Measurements from ENCODE around the gene SLC1A3. TPM values are rescaled to one million over a fixed set of nuclear protein-coding genes. Genes with fewer than 3 reads are reported as not detected.
A peak's percentile ranks its signal among the peaks of the same experiment; 100 is the strongest.

SLC1A3 gene
- total and polyA plus RNA-seq, 10 of the 15 experiments (the other 5 are each of a cell fraction or from before 2014, with no cell fraction given), result 0.23 to 4.4 (median 3.3) TPM

DNA sequence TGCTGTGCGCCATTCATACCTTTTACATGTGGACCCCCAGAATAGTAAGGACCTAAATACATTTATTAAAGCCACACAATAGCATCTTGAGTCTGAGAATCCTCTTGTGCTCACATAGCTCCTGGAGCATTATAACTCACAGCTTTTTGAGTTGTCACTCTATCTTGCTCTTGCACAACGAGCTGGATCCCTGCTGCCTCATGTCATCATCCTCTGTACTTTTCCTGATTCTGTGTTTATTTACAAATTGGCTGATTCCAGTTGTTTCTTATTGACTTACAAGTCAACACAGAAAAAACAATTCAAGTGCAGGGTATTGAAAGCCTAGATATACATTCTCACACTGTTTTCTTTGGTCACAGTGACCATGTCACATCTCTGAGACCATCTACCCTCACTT lies 112.9 kb downstream of the SLC1A3 start:
- no peak for DNase-seq (ENCODE audit: low read depth, low spot score)
- H3K9ac ChIP-seq (ENCODE audit: control insufficient read depth, insufficient read depth, low read length), result no peak overlapping the region
- TF ChIP-seq, protein P1, sequence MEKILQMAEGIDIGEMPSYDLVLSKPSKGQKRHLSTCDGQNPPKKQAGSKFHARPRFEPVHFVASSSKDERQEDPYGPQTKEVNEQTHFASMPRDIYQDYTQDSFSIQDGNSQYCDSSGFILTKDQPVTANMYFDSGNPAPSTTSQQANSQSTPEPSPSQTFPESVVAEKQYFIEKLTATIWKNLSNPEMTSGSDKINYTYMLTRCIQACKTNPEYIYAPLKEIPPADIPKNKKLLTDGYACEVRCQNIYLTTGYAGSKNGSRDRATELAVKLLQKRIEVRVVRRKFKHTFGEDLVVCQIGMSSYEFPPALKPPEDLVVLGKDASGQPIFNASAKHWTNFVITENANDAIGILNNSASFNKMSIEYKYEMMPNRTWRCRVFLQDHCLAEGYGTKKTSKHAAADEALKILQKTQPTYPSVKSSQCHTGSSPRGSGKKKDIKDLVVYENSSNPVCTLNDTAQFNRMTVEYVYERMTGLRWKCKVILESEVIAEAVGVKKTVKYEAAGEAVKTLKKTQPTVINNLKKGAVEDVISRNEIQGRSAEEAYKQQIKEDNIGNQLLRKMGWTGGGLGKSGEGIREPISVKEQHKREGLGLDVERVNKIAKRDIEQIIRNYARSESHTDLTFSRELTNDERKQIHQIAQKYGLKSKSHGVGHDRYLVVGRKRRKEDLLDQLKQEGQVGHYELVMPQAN (conservative IDR thresholded peaks at IDR 0.05), result no peak
- TF ChIP-seq RUNX3 (IDR thresholded peaks at IDR 0.05; ENCODE audit: low read length) (no peak), TCF3 (IDR thresholded peaks at IDR 0.05; ENCODE audit: borderline replicate concordance, insufficient read depth, low read depth, low read length) (no peak), EP300 (IDR thresholded peaks at IDR 0.05; ENCODE audit: borderline replicate concordance in 1 of 2, control insufficient read depth in 1 of 2, low read depth in 2 of 2, low read length in 2 of 2) (no peak), MTA2 (IDR thresholded peaks at IDR 0.05; ENCODE audit: low read depth) (no peak), KLF5 (IDR thresholded peaks at IDR 0.05; ENCODE audit: partially characterized antibody) (no peak), RAD21 (IDR thresholded peaks at IDR 0.05; ENCODE audit: insufficient read depth, low read depth, low read length) (no peak), ATF7 (IDR thresholded peaks at IDR 0.05; ENCODE audit: low read depth) (no peak), TCF7 (IDR thresholded peaks at IDR 0.05; ENCODE audit: borderline replicate concordance) (no peak), MXI1 (IDR thresholded peaks at IDR 0.05; ENCODE audit: low read depth, low read length) (no peak)
- TF ChIP-seq, protein P2, sequence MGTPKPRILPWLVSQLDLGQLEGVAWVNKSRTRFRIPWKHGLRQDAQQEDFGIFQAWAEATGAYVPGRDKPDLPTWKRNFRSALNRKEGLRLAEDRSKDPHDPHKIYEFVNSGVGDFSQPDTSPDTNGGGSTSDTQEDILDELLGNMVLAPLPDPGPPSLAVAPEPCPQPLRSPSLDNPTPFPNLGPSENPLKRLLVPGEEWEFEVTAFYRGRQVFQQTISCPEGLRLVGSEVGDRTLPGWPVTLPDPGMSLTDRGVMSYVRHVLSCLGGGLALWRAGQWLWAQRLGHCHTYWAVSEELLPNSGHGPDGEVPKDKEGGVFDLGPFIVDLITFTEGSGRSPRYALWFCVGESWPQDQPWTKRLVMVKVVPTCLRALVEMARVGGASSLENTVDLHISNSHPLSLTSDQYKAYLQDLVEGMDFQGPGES (IDR thresholded peaks at IDR 0.05), result no peak
- TF ChIP-seq, protein P3, sequence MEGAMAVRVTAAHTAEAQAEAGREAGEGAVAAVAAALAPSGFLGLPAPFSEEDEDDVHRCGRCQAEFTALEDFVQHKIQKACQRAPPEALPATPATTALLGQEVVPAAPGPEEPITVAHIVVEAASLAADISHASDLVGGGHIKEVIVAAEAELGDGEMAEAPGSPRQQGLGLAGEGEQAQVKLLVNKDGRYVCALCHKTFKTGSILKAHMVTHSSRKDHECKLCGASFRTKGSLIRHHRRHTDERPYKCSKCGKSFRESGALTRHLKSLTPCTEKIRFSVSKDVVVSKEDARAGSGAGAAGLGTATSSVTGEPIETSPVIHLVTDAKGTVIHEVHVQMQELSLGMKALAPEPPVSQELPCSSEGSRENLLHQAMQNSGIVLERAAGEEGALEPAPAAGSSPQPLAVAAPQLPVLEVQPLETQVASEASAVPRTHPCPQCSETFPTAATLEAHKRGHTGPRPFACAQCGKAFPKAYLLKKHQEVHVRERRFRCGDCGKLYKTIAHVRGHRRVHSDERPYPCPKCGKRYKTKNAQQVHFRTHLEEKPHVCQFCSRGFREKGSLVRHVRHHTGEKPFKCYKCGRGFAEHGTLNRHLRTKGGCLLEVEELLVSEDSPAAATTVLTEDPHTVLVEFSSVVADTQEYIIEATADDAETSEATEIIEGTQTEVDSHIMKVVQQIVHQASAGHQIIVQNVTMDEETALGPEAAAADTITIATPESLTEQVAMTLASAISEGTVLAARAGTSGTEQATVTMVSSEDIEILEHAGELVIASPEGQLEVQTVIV (IDR thresholded peaks at IDR 0.05; ENCODE audit: borderline replicate concordance, partially characterized antibody), result no peak
- H4K20me1 ChIP-seq (ENCODE audit: control insufficient read depth, insufficient read depth), result no peaks in the 10 kb centered on the region
- no peaks in the 10 kb centered on the region for H3K27me3 ChIP-seq (replicated peaks in 1 of 2; ENCODE audit: control insufficient read depth in 2 of 2, insufficient read depth in 2 of 2, low read length in 1 of 2)
- H3K27ac ChIP-seq (ENCODE audit: control insufficient read depth, insufficient read depth), result peak overlapping the region; percentile 96; the same call in 1 of the 2 replicates
- peaks cover 56% of the 10 kb centered on the region for H3K79me2 ChIP-seq (ENCODE audit: control insufficient read depth, insufficient read depth, low read length)
- peaks cover 45% of the 10 kb centered on the region for H3K4me1 ChIP-seq (ENCODE audit: control insufficient read depth, insufficient read depth, low read length)
- SMC1A ChIA-PET (ENCODE audit: uncharacterized antibody, unreplicated experiment), result interaction anchor here (1.8 to 9.4 kb wide), 6 partner anchors 10 to 30 kb away, joined by 5 to 176 read pairs (median 11); no protein-coding TSS in a partner anchor
- intact Hi-C loops (cut with micrococcal nuclease; ENCODE audit: unreplicated experiment) (no loop called here), in situ Hi-C loops (cut with MboI) (no loop called here)
- CTCF ChIA-PET, result interaction anchor here (1.4 to 8.4 kb wide), 11 partner anchors 8 to 156 kb away, joined by 3 to 202 read pairs (median 8); no protein-coding TSS in a partner anchor
- H2AFZ ChIP-seq (ENCODE audit: control insufficient read depth, low read depth, low read length), result no peak overlapping the region
- no peak for FAIRE-seq
- POLR2A ChIA-PET, result interaction anchor here (1.0 to 2.9 kb wide), 3 partner anchors 12 to 23 kb away, joined by 4 to 13 read pairs (median 8); no protein-coding TSS in a partner anchor
- H3K9me3 ChIP-seq (replicated peaks; ENCODE audit: control insufficient read depth, insufficient read depth, low read length), result no peaks in the 10 kb centered on the region; the same call in 2 of the 3 replicates
- WGBS (ENCODE audit: insufficient coverage, insufficient replicate concordance, low lambda C conversion rate, missing lambda C conversion rate), result 100% methylated on average over 2 of the region's 2 CpGs
- no peak for ATAC-seq
- no TSS peak for BruUV-seq (replicated peaks)
- no peak overlapping the region for H3K4me3 ChIP-seq
- RAD21 ChIA-PET (ENCODE audit: unreplicated experiment), result interaction anchor here (0.8 to 7.4 kb wide), 8 partner anchors 11 to 162 kb away, joined by 3 to 65 read pairs (median 4); no protein-coding TSS in a partner anchor
- H3K4me2 ChIP-seq (ENCODE audit: control insufficient read depth, insufficient read depth), result no peak overlapping the region; the same call in 1 of the 2 replicates
- no peaks in the 10 kb centered on the region for H3K36me3 ChIP-seq (ENCODE audit: control insufficient read depth in 2 of 2, insufficient read depth in 2 of 2, low read length in 1 of 2)
